ENCODE data around the gene CYP1B1.

CYP1B1 gene

GRCh38 chr2:38037325-38037724 is 38.6 kb downstream of the CYP1B1 start:
- no peak for TF ChIP-seq CTCF (conservative IDR thresholded peaks at IDR 0.05; ENCODE audit: low read depth, low read length)
- DNase-seq (ENCODE audit: low read depth) = no peak
- no peak overlapping the region for H3K4me3 ChIP-seq (ENCODE audit: low read length)

GRCh38 chr2:38035968-38036367 is 40.0 kb downstream of the CYP1B1 start:
- TF ChIP-seq CTCF (conservative IDR thresholded peaks at IDR 0.05; ENCODE audit: low read depth, low read length) = no peak
- H3K4me3 ChIP-seq (ENCODE audit: low read length) = no peak overlapping the region
- DNase-seq (ENCODE audit: low read depth) = no peak

DNA sequence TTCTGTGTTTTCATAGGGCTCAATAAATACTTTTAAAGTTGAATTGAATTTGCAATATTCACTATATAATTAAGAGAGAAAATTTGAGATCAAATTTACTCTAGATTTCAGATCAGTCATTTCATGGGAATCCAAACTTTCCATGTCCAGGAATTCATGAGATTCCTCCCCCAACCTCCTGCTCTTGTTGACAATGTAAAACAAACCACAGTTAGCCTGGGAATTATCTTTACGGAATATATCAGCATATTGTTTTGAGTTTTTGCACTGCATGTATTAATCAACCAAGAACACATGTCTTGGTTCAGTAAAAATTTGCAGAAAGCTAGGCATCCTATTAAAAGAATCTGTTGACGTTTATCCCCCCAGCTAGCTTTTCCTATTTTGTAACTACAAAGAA is 42.3 kb downstream of the CYP1B1 start:
- no peak for TF ChIP-seq CTCF (conservative IDR thresholded peaks at IDR 0.05; ENCODE audit: low read depth, low read length)
- DNase-seq (ENCODE audit: low read depth) = no peak
- no peak overlapping the region for H3K4me3 ChIP-seq (ENCODE audit: low read length)

DNA sequence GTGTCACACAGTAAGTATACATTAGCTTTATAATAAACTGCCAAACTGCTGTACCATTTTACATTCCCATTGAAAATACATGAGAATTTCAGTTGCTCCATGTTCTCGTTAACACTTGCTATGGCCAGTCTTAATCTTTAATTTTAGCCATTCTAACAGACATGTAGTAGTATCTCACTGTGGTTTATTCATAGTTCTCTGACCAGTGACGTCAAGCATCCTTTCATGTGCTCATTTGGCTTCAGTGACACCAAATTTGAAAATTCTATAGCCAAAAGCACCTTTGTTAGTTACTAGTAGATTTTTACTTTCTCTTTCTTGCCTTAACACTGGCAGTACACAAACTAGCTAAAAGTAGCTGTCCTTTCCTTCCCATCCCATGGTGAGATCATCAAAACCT is 43.0 kb downstream of the CYP1B1 start:
- DNase-seq (ENCODE audit: low read depth) = no peak
- no peak for TF ChIP-seq CTCF (conservative IDR thresholded peaks at IDR 0.05; ENCODE audit: low read depth, low read length)
- H3K4me3 ChIP-seq (ENCODE audit: low read length) = no peak overlapping the region

DNA sequence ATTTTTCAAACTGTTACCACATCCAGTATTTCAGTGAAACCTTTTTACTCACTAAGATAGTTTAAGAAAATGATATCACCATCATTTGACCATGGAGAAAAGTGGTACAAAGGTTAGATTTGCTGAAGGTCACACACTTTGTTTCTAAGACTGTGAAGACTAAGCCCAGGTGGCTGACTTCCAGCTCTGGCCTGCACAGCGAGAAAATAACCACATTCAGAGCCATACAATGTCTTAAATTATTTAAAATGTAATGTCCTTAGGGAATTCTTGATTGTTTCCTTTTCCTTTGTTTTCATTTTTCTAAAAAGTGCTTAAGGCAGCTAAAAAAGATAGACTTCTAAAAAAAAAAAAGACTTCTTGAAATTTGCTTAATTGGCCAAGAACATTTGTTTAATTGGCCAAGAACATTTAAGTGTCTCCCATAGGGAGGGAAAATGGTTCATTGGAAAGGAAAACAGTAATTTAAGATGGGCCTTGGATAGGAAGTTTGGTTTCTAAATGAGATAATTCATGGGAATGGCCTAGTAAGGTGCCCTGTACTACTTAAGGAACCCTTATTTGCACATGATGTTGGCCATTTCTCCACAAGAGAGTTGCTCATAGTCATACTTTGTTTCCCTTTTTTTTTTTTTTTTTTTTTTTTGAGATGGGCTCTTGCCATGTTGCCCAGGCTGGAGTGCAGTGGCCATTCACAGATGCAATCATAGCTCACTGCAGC is 45.2 kb downstream of the CYP1B1 start:
- no peak overlapping the region for H3K4me3 ChIP-seq (ENCODE audit: low read length)
- TF ChIP-seq CTCF (conservative IDR thresholded peaks at IDR 0.05; ENCODE audit: low read depth, low read length) = no peak
- no peak for DNase-seq (ENCODE audit: low read depth)

GRCh38 chr2:38029512-38029911 is 46.4 kb downstream of the CYP1B1 start:
- DNase-seq (ENCODE audit: low read depth) = no peak
- H3K4me3 ChIP-seq (ENCODE audit: low read length) = no peak overlapping the region
- TF ChIP-seq CTCF (conservative IDR thresholded peaks at IDR 0.05; ENCODE audit: low read depth, low read length) = no peak

DNA sequence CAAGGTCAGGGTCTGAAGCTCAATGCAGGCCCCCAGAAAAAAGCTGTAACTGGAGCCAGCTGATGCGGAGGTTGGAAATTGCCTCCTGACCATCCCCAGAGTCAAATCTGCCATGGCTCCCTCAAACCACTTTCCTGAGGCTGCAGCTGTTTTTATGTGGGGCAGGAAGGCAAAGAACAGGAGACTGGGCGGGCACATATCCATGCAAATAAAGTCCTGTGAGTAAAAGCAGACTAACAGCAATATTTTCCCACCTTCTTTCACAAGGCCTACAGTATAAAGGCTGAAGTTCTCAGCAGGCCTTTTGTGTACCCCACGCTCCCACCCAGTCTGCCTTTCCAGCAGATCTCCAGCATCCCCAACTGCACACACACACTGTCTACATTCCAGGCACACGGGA is 47.1 kb downstream of the CYP1B1 start:
- no peak for TF ChIP-seq CTCF (conservative IDR thresholded peaks at IDR 0.05; ENCODE audit: low read depth, low read length)
- no peak overlapping the region for H3K4me3 ChIP-seq (ENCODE audit: low read length)
- no peak for DNase-seq (ENCODE audit: low read depth)

Data from retinal pigment epithelial cell (primary cell).